Kidney tubule cell (primary cell): ENCODE measurements around the gene DPY19L3.
A peak's percentile ranks its signal among the peaks of the same experiment; 100 is the strongest.
"Not testable (repeated sequence)": the region's sequence is repeated elsewhere in the genome, so short reads cannot be mapped to it uniquely, and the experiment has no call there.

Source experiments
- DNase-seq: peaks from one replicate; pipeline ENCODE4 v3.0.0-alpha.2; 2018; ENCODE audit warnings: low spot score

DPY19L3 gene

GRCh38 chr19:32405431-32406160 is at the start of gene DPY19L3:
DPY19L3 (plus strand) TSS chr19:32405770; CDS start chr19:32408254, 2,484 bp downstream.
- DNase-seq = peak; percentile 92

GRCh38 chr19:32357720-32358119 is 47.9 kb upstream of the DPY19L3 start:
- no peak for DNase-seq

- DNase-seq = peak; percentile 55
These were observed 47.2 kb upstream of the DPY19L3 start for GRCh38 chr19:32358321-32358720.

- DNase-seq = no peak
These were observed 46.0 kb upstream of the DPY19L3 start for GRCh38 chr19:32359581-32359980.

GRCh38 chr19:32361574-32362317 is 43.8 kb upstream of the DPY19L3 start:
- DNase-seq = no peak

- no peak for DNase-seq
These were observed 43.3 kb upstream of the DPY19L3 start for GRCh38 chr19:32362318-32362691.

- no peak for DNase-seq
These were observed 42.4 kb upstream of the DPY19L3 start for GRCh38 chr19:32363175-32363574.

GRCh38 chr19:32363632-32364031 is 41.9 kb upstream of the DPY19L3 start:
- no peak for DNase-seq

- DNase-seq = no peak
These were observed 41.5 kb upstream of the DPY19L3 start for GRCh38 chr19:32364040-32364439.

- DNase-seq = no peak
These were observed 38.5 kb upstream of the DPY19L3 start for GRCh38 chr19:32367063-32367462.

- DNase-seq = no peak
These were observed 37.5 kb upstream of the DPY19L3 start for GRCh38 chr19:32367948-32368536.

- DNase-seq = no peak
These were observed 36.8 kb upstream of the DPY19L3 start for GRCh38 chr19:32368787-32369186.

- DNase-seq = peak; percentile 4
These were observed 32.6 kb upstream of the DPY19L3 start for GRCh38 chr19:32372726-32373517.

- peak; percentile 99 for DNase-seq
These were observed 31.8 kb upstream of the DPY19L3 start for GRCh38 chr19:32373585-32374295.

GRCh38 chr19:32374362-32374761 is 31.2 kb upstream of the DPY19L3 start:
- not testable (repeated sequence) for DNase-seq

- DNase-seq = not testable (repeated sequence)
These were observed 28.5 kb upstream of the DPY19L3 start for GRCh38 chr19:32377088-32377487.

GRCh38 chr19:32380269-32380668 is 25.3 kb upstream of the DPY19L3 start:
- DNase-seq = no peak

- DNase-seq = no peak
These were observed 17.7 kb upstream of the DPY19L3 start for GRCh38 chr19:32387701-32388392.

GRCh38 chr19:32388393-32388855 is 17.1 kb upstream of the DPY19L3 start:
- no peak for DNase-seq

GRCh38 chr19:32392901-32393300 is 12.7 kb upstream of the DPY19L3 start:
- DNase-seq = no peak
